GM12892 (cell line): ENCODE results near the gene SIRT4.

Source experiments
- POLR2A ChIP-seq: IDR thresholded peaks from 2 replicates; pipeline ENCODE4 v1.6.1; 2011; ENCODE audit warnings: low read depth, low read length, control low read depth
- POLR2AphosphoS5 ChIP-seq: IDR thresholded peaks from 2 replicates; pipeline ENCODE4 v1.6.1; 2011; ENCODE audit warnings: low read depth, low read length, control low read depth

- TF ChIP-seq POLR2A (no peak), POLR2AphosphoS5 (no peak)
Measured at GRCh38 chr12:120259418-120260202, 42.5 kb upstream of the SIRT4 start.
